ENCODE measurements around the gene IGFL2.

Gene IGFL2

GRCh38 chr19:46126086-46126580 is 21.9 kb upstream of the IGFL2 start:
- no peaks in the 10 kb centered on the region for H3K9me3 Mint-ChIP-seq
- DNase-seq (ENCODE audit: low spot score): no peak
- no peaks in the 10 kb centered on the region for H3K36me3 Mint-ChIP-seq (ENCODE audit: low read depth)
- peaks cover 33% of the 10 kb centered on the region for H3K27me3 Mint-ChIP-seq (ENCODE audit: low read depth)
- H3K4me1 Mint-ChIP-seq (ENCODE audit: low read depth): no peaks in the 10 kb centered on the region
- H3K27ac Mint-ChIP-seq: no peak overlapping the region
- no peak overlapping the region for H3K4me3 Mint-ChIP-seq

DNA sequence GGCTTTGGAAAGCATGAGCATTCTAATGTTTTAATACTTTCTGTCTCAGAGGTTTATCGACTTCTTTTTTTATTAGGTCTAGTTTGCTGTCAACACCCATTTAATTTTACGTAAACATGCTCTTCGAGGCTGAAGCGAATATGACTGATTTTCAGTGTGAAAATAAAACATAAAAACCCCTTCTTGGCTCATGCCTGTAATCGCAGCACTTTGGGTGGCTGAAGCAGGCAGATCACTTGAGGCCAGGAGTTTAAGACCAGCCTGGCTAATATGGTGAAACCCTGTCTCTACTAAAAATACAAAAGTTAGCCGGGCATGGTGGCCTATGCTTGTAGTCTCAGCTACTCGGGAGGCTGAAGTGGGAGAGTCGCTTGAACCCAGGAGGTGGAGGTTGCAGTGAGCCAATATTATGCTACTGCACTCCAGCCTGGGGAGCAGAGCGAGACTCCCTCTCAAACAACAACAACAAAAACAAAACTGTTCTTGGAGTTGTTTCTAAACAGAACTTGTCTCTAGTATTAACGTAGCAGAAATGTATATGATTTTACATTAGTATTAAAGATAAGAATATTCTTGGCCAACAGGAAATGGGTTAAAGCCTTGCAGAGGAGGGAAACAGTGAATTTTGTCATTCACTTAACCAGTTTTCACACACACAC is 16.4 kb upstream of the IGFL2 start:
- Mint-ChIP-seq H3K27ac (no peak overlapping the region), H3K4me1 (ENCODE audit: low read depth) (peaks cover 2% of the 10 kb centered on the region), H3K9me3 (no peaks in the 10 kb centered on the region), H3K4me3 (no peak overlapping the region), H3K36me3 (ENCODE audit: low read depth) (no peaks in the 10 kb centered on the region), H3K27me3 (ENCODE audit: low read depth) (peaks cover 27% of the 10 kb centered on the region)
- no peak for DNase-seq (ENCODE audit: low spot score)

DNA sequence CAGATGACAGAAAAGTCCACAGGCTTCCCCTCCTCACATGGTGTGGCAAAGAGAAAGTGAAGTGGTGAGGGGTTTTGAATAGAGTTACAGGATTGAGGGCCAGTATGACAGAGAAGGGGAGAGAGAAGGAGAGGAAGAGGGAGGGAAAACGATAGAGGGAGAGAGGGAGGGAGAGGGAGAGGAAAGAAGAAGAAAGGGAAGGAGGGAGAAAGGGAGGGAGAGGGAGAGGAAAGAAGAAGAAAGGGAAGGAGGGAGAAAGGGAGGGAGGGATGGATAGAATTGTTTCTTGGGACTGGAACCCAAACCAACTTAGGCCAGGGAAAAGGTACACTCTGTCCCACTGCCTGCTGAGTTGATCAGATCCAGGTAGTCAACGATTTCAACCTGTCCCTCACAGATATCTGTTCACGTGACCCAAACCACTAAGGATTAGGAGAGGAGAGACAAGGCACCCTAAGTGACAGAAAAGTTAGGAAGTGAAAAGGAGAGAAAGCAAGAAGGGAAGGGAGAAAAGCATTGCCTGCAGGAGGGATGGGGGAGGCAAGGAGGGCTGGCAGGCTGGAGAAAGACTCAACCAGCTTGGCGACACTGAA is 15.4 kb upstream of the IGFL2 start:
- no peaks in the 10 kb centered on the region for H3K9me3 Mint-ChIP-seq
- no peak overlapping the region for H3K27ac Mint-ChIP-seq

GRCh38 chr19:46133101-46133627 is 14.9 kb upstream of the IGFL2 start:
- Mint-ChIP-seq H3K36me3 (ENCODE audit: low read depth) (no peaks in the 10 kb centered on the region), H3K4me1 (ENCODE audit: low read depth) (peaks cover 3% of the 10 kb centered on the region), H3K4me3 (no peak overlapping the region), H3K27me3 (ENCODE audit: low read depth) (peaks cover 20% of the 10 kb centered on the region), H3K27ac (no peak overlapping the region), H3K9me3 (no peaks in the 10 kb centered on the region)
- no peak for DNase-seq (ENCODE audit: low spot score)

More for the DNA sequence above, 15.4 kb upstream of the IGFL2 start:
- H3K27me3 Mint-ChIP-seq (ENCODE audit: low read depth): peaks cover 25% of the 10 kb centered on the region
- no peaks in the 10 kb centered on the region for H3K36me3 Mint-ChIP-seq (ENCODE audit: low read depth)
- H3K4me1 Mint-ChIP-seq (ENCODE audit: low read depth): peaks cover 2% of the 10 kb centered on the region
- H3K4me3 Mint-ChIP-seq: no peak overlapping the region
- no peak for DNase-seq (ENCODE audit: low spot score)

DNA sequence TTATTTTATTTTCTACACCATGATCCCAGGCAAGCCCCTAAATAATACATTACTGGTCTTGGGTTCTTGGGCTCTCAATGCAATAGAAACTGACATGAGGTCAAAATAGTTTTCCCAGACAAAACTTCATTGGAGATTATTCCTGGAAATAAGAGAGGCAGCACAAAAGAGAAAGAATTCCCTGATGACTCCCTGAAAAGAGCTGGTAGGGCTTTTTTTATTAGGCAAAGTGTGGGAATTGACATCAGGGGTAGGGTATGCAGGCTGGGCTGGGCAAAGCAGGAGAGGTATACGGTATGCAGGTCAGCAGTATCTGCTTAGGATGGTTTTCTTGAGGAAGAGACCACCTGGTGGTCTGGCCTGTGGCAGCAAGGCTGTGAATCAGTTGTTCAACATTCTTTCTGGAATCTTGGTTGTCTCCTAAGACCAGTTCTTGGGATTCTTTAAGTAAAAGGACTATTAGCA is 14.2 kb upstream of the IGFL2 start:
- no peaks in the 10 kb centered on the region for H3K9me3 Mint-ChIP-seq
- no peak overlapping the region for H3K4me3 Mint-ChIP-seq
- no peaks in the 10 kb centered on the region for H3K36me3 Mint-ChIP-seq (ENCODE audit: low read depth)
- H3K4me1 Mint-ChIP-seq (ENCODE audit: low read depth): peaks cover 3% of the 10 kb centered on the region
- DNase-seq (ENCODE audit: low spot score): no peak
- H3K27ac Mint-ChIP-seq: no peak overlapping the region
- peaks cover 19% of the 10 kb centered on the region for H3K27me3 Mint-ChIP-seq (ENCODE audit: low read depth)

- Mint-ChIP-seq H3K9me3 (no peaks in the 10 kb centered on the region), H3K27me3 (ENCODE audit: low read depth) (peaks cover 13% of the 10 kb centered on the region), H3K4me3 (no peak overlapping the region), H3K36me3 (ENCODE audit: low read depth) (no peaks in the 10 kb centered on the region), H3K27ac (no peak overlapping the region), H3K4me1 (ENCODE audit: low read depth) (peaks cover 3% of the 10 kb centered on the region)
- DNase-seq (ENCODE audit: low spot score): no peak
These were observed 13.5 kb upstream of the IGFL2 start for GRCh38 chr19:46134527-46134926.

DNA sequence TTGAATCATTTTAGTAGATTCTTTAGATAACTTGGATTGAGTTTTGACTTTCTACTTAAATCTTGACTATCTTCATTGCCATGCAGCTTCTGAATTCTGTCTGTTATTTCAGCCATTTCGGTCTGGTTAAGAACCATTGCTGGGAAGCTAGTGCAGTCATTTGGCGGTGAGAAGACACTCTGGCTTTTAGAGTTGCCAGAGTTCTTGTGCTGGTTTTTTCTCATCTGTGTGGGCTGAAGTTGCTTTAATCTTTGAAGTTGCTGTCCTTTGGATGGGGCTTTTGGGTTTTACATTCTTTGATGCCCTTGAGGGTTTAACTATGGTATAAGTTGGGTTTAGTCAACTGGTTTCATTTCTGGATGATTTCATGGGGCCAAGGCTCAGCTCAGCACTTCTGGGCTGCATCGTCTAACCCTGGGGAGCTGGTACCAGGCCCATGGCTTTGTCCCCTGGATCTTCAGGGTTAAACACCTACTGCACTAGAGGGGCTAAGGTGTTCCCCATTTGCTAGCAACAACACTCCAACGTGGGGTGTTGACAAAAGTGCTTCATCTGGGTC is 10.0 kb upstream of the IGFL2 start:
- no peak overlapping the region for H3K27ac Mint-ChIP-seq
- no peak overlapping the region for H3K4me3 Mint-ChIP-seq
- no peak for DNase-seq (ENCODE audit: low spot score)
- peaks cover 3% of the 10 kb centered on the region for H3K4me1 Mint-ChIP-seq (ENCODE audit: low read depth)
- H3K27me3 Mint-ChIP-seq (ENCODE audit: low read depth): peaks cover 8% of the 10 kb centered on the region
- H3K9me3 Mint-ChIP-seq: no peaks in the 10 kb centered on the region
- H3K36me3 Mint-ChIP-seq (ENCODE audit: low read depth): no peaks in the 10 kb centered on the region

GRCh38 chr19:46141421-46141820 is 6.6 kb upstream of the IGFL2 start:
- Mint-ChIP-seq H3K27ac (no peak overlapping the region), H3K27me3 (ENCODE audit: low read depth) (peaks cover 13% of the 10 kb centered on the region), H3K4me1 (ENCODE audit: low read depth) (peaks cover 1% of the 10 kb centered on the region), H3K9me3 (no peaks in the 10 kb centered on the region), H3K4me3 (no peak overlapping the region), H3K36me3 (ENCODE audit: low read depth) (no peaks in the 10 kb centered on the region)
- DNase-seq (ENCODE audit: low spot score): no peak

DNA sequence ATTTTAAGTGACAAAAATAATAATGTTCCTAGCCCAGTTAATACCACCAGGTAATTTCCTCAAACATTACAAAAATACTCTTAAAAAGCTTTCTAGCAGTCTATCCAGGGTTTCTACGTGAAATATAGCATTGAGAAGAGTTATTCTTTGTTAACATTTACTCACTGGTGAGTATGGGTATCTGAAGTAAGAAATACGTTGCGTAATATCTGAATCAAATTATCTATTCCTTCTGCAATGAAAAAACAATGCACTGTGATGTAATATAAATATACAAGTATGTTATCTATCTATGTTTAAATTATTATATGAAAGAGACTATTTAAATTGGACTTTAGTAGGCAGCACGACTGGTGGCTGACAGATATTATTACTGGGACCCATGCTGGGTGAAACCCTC is 5.7 kb upstream of the IGFL2 start:
- Mint-ChIP-seq H3K4me1 (ENCODE audit: low read depth) (peaks cover 1% of the 10 kb centered on the region), H3K27ac (no peak overlapping the region), H3K36me3 (ENCODE audit: low read depth) (no peaks in the 10 kb centered on the region), H3K9me3 (no peaks in the 10 kb centered on the region), H3K27me3 (ENCODE audit: low read depth) (peaks cover 17% of the 10 kb centered on the region), H3K4me3 (no peak overlapping the region)
- no peak for DNase-seq (ENCODE audit: low spot score)

GRCh38 chr19:46144756-46145155 is 3.3 kb upstream of the IGFL2 start:
- H3K9me3 Mint-ChIP-seq: no peaks in the 10 kb centered on the region
- DNase-seq (ENCODE audit: low spot score): no peak
- H3K27me3 Mint-ChIP-seq (ENCODE audit: low read depth): peaks cover 26% of the 10 kb centered on the region
- no peaks in the 10 kb centered on the region for H3K36me3 Mint-ChIP-seq (ENCODE audit: low read depth)
- H3K27ac Mint-ChIP-seq: no peak overlapping the region
- H3K4me1 Mint-ChIP-seq (ENCODE audit: low read depth): no peaks in the 10 kb centered on the region
- H3K4me3 Mint-ChIP-seq: no peak overlapping the region

DNA sequence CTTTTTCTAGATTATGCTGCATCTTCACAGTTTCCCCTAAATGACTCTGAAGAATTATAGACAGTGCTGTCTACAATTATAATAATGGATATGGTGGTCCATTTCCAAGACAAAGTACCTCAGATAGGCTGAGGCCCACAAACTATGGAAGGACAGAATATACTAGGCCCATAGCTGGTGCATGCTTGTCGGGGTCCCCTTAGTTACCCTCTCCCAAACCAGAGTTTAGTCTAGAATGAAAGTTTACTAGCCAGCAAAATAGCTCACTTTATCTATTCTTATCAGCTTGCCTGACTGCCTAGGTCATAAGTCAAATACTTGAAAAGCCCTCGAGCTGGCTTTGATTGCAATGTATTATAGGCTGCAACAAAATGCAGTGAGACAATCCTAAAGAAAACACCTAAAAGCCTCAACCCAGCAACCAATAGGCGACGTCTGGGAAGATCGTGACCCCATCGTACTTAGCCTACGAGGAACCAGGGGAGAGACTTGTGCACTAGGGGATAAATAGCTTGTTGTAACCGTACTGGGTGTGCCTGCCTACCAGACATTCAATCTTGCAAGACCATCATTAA is 785 bp upstream of the IGFL2 start:
- Mint-ChIP-seq H3K4me3 (no peak overlapping the region), H3K9me3 (no peaks in the 10 kb centered on the region), H3K27me3 (ENCODE audit: low read depth) (peaks cover 30% of the 10 kb centered on the region), H3K36me3 (ENCODE audit: low read depth) (no peaks in the 10 kb centered on the region), H3K27ac (no peak overlapping the region), H3K4me1 (ENCODE audit: low read depth) (no peaks in the 10 kb centered on the region)
- no peak for DNase-seq (ENCODE audit: low spot score)

- no peaks in the 10 kb centered on the region for H3K9me3 Mint-ChIP-seq
- H3K36me3 Mint-ChIP-seq (ENCODE audit: low read depth): no peaks in the 10 kb centered on the region
- DNase-seq (ENCODE audit: low spot score): no peak
- no peak overlapping the region for H3K27ac Mint-ChIP-seq
- no peak overlapping the region for H3K4me3 Mint-ChIP-seq
- no peaks in the 10 kb centered on the region for H3K4me1 Mint-ChIP-seq (ENCODE audit: low read depth)
- peaks cover 35% of the 10 kb centered on the region for H3K27me3 Mint-ChIP-seq (ENCODE audit: low read depth)
These were observed 2.6 kb downstream of the IGFL2 start for GRCh38 chr19:46150606-46151005.

GRCh38 chr19:46155237-46155636 is 7.2 kb downstream of the IGFL2 start:
- no peak for DNase-seq (ENCODE audit: low spot score)
- no peaks in the 10 kb centered on the region for H3K36me3 Mint-ChIP-seq (ENCODE audit: low read depth)
- no peaks in the 10 kb centered on the region for H3K9me3 Mint-ChIP-seq
- no peak overlapping the region for H3K27ac Mint-ChIP-seq
- no peak overlapping the region for H3K4me3 Mint-ChIP-seq
- peaks cover 21% of the 10 kb centered on the region for H3K27me3 Mint-ChIP-seq (ENCODE audit: low read depth)
- no peaks in the 10 kb centered on the region for H3K4me1 Mint-ChIP-seq (ENCODE audit: low read depth)
